Measurements from ENCODE around the gene RGS19. TPM values are rescaled to one million over a fixed set of nuclear protein-coding genes. Genes with fewer than 3 reads are reported as not detected.

Gene RGS19
- total RNA-seq, 2 experiments from 2014 or later, result 43.2 to 44.4 TPM

DNA sequence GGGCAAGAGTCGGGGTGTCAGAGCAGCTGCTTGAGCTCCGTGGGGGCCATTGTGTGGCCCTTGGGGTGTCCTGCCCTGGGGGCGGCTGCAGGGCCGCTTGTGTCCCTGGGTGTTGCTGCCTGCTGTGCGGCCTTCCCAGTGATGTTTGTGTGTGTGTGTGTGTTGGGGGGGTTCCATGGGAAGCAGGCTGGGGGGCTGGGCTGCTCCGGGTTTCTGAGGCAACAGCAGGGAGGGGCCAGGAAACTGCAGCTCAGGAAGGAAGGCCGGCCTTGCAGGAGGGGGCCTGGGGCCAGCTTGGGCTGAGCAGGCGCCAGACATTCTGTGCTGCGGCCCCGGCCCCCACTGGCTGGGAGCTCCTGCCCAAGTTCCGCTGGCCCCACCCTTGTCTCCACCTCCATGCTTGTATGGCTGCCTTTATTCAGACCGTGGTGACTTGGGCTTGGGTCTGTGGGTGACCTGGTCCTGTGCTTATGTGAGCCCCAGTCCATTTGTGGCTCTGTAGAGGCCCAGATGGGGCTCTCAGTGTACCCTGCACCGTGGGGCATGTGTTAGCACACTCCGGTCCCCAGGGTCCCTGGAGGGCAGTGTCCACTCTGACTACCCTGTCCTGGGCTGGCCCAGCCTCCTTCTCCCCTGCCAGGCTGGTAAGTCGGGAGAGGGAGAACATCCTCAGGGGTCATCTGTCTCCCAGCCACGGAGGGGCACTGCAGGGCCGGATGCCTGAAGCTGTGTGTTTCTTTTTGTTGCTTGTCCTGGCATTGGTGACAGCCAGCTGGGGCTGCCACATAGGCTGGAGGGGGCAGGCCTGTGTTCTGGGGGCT is 25.3 kb downstream of the RGS19 start:
- H3K27me3 Mint-ChIP-seq, result peaks cover 37% of the 10 kb centered on the region
- H3K27ac Mint-ChIP-seq, result no peak overlapping the region
- peaks cover 16% of the 10 kb centered on the region for H3K4me1 Mint-ChIP-seq (ENCODE audit: low read depth)
- POLR2A ChIA-PET, result interaction anchor here (1.0 kb wide), 1 partner anchor 8 kb away, joined by 3 read pairs; no protein-coding TSS in a partner anchor
- intact Hi-C loops (cut with micrococcal nuclease), result no loop called here
- H3K9me3 Mint-ChIP-seq, result no peaks in the 10 kb centered on the region
- no peak for DNase-seq
- CTCF ChIA-PET, result interaction anchor here (0.6 to 3.5 kb wide), 6 partner anchors 13 to 81 kb away, joined by 3 to 16 read pairs (median 4); partner anchors contain the start of gene LKAAEAR1
- no peak overlapping the region for H3K4me3 Mint-ChIP-seq
- no peaks in the 10 kb centered on the region for H3K36me3 Mint-ChIP-seq

GRCh38 chr20:64052987-64053840 is 26.1 kb downstream of the RGS19 start:
- CTCF ChIA-PET, result interaction anchor here (0.7 to 3.5 kb wide), 4 partner anchors 14 to 80 kb away, joined by 3 to 16 read pairs (median 4); partner anchors contain the start of gene LKAAEAR1
- no peaks in the 10 kb centered on the region for H3K36me3 Mint-ChIP-seq
- no peak for DNase-seq
- H3K4me3 Mint-ChIP-seq, result no peak overlapping the region
- H3K9me3 Mint-ChIP-seq, result no peaks in the 10 kb centered on the region
- intact Hi-C loops (cut with micrococcal nuclease), result no loop called here
- POLR2A ChIA-PET, result interaction anchor here (1.0 kb wide), 1 partner anchor 9 kb away, joined by 3 read pairs; no protein-coding TSS in a partner anchor
- H3K27me3 Mint-ChIP-seq, result peaks cover 39% of the 10 kb centered on the region
- H3K27ac Mint-ChIP-seq, result no peak overlapping the region
- H3K4me1 Mint-ChIP-seq (ENCODE audit: low read depth), result peaks cover 13% of the 10 kb centered on the region

DNA sequence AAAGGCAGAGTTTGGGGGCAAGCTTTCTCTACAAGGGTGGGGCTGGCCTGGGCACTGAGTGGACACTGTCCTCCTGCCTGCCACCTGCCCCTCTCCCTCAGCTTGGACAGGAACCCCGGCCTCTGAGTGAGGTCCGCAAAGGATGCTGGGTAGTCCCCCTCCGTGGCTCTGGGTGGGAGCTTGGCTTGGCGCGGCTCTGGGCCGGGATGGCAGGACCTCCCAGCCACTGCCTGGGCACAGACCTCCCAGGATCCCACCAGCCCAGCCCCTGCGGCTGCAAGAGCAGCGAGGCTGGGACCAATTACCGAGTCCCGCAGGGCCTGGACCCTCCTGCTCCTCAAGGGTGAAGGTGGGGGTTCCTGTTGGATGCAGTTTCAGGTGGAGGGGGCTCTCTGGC is 27.0 kb downstream of the RGS19 start:
- Mint-ChIP-seq H3K4me3 (no peak overlapping the region), H3K4me1 (ENCODE audit: low read depth) (peaks cover 6% of the 10 kb centered on the region), H3K27ac (no peak overlapping the region), H3K27me3 (peaks cover 44% of the 10 kb centered on the region), H3K9me3 (no peaks in the 10 kb centered on the region), H3K36me3 (no peaks in the 10 kb centered on the region)
- POLR2A ChIA-PET, result no interaction called here
- CTCF ChIA-PET, result interaction anchor here (3.5 kb wide), 1 partner anchor 13 kb away, joined by 16 read pairs; no protein-coding TSS in a partner anchor
- no peak for DNase-seq
- intact Hi-C loops (cut with micrococcal nuclease), result no loop called here

GRCh38 chr20:64051561-64052325 is 27.6 kb downstream of the RGS19 start:
- H3K27me3 Mint-ChIP-seq, result peaks cover 50% of the 10 kb centered on the region
- H3K4me1 Mint-ChIP-seq (ENCODE audit: low read depth), result peaks cover 2% of the 10 kb centered on the region
- no peaks in the 10 kb centered on the region for H3K36me3 Mint-ChIP-seq
- ChIA-PET POLR2A (no interaction called here), CTCF (interaction anchor here (3.5 kb wide), 1 partner anchor 13 kb away, joined by 16 read pairs; no protein-coding TSS in a partner anchor)
- intact Hi-C loops (cut with micrococcal nuclease), result no loop called here
- DNase-seq, result no peak
- H3K4me3 Mint-ChIP-seq, result no peak overlapping the region
- H3K27ac Mint-ChIP-seq, result no peak overlapping the region
- H3K9me3 Mint-ChIP-seq, result no peaks in the 10 kb centered on the region

DNA sequence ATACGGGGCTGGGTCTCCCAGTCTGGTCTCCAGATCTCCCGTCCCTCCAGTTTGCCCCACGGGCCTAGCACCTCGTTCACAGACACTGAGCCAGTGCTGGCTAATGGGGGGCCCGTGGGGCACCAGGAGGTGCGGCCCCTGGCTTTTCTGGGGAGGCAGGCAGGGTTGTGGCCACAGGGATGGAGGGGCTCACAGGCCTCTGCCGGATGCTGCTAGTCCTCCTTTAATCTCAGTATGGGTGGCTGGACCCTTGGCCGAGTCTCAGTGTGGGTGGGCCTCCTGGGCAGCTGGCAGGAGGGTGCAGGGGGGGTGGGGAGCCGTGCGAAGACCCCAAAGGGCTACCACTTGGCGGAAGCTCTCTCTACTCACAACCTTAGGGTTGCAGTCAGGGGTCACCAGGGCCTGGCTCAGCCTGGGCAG is 28.3 kb downstream of the RGS19 start:
- Mint-ChIP-seq H3K9me3 (no peaks in the 10 kb centered on the region), H3K36me3 (no peaks in the 10 kb centered on the region), H3K27ac (no peak overlapping the region), H3K4me1 (ENCODE audit: low read depth) (peaks cover 2% of the 10 kb centered on the region), H3K4me3 (no peak overlapping the region), H3K27me3 (peaks cover 55% of the 10 kb centered on the region)
- no peak for DNase-seq
- intact Hi-C loops (cut with micrococcal nuclease), result no loop called here
- ChIA-PET POLR2A (no interaction called here), CTCF (interaction anchor here (1.2 to 1.4 kb wide), 2 partner anchors 11 to 17 kb away, joined by 3 to 8 read pairs; no protein-coding TSS in a partner anchor)

DNA sequence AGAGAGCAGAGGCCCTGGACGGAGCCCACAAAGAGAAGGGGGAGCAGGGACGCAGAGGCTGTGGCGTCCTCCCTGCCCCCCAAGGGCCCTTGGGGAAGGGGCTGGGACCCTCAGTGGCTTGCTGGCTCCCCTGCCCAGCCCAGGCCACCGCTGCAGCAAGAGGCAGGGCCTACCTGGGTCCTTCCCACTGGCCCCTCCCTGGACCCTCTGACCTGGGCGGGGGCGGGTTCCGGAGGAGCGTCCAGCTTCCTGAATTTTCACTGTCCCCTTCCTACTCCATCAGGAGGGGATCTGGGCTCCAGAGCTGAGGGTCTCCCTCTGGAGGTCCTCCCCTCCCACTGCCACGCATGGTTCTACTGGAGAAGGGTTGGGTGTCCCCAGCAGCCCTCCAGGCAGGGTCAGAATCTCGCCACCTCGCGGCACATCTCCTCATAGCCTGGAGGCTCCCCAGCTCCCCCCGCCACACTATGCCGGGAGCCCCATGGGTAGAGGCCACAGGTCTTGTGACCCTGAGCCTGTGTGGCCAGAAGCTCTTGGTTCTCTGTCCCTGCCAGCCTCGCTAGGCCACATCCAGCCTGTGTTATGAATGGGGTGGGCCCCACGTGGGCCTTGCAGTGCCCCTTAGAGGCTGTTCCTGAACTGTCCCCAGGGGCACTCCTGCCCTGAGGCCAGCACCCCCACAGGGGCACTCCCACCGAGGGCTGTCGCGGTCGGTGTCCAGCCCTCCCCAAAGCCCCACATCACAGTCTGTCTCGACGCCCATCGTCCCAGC is 28.9 kb downstream of the RGS19 start:
- peaks cover 57% of the 10 kb centered on the region for H3K27me3 Mint-ChIP-seq

DNA sequence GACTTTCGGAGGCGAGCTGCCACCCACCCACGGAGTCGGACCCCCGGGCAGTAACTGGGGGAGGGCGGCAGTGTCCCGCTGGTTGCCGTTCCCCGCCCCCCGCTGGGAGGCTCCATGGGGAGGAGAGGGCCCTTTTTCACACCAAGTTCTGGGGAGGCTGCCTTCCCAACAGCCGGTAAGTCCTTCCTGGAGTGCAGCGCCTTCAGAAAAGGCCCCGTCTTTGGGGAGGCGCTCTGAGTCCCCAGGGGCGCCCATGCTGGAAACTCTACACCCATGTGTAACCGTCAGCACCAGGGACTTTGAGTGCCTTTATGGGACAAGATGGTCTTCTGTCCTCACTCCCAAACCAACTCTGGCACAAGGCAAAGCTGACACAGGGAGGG is 29.4 kb downstream of the RGS19 start:
- CTCF ChIA-PET, result interaction anchor here (1.4 kb wide), 1 partner anchor 9 kb away, joined by 8 read pairs; no protein-coding TSS in a partner anchor
- no peak overlapping the region for H3K4me3 Mint-ChIP-seq
- POLR2A ChIA-PET, result no interaction called here
- intact Hi-C loops (cut with micrococcal nuclease), result no loop called here
- DNase-seq, result no peak
- no peaks in the 10 kb centered on the region for H3K36me3 Mint-ChIP-seq
- no peaks in the 10 kb centered on the region for H3K9me3 Mint-ChIP-seq
- no peak overlapping the region for H3K27ac Mint-ChIP-seq
- H3K4me1 Mint-ChIP-seq (ENCODE audit: low read depth), result peaks cover 2% of the 10 kb centered on the region
- peaks cover 53% of the 10 kb centered on the region for H3K27me3 Mint-ChIP-seq

More for the DNA sequence above, 28.9 kb downstream of the RGS19 start:
- POLR2A ChIA-PET, result no interaction called here
- peaks cover 2% of the 10 kb centered on the region for H3K4me1 Mint-ChIP-seq (ENCODE audit: low read depth)
- no peak for DNase-seq
- CTCF ChIA-PET, result interaction anchor here (1.2 to 1.4 kb wide), 2 partner anchors 10 to 16 kb away, joined by 3 to 8 read pairs; no protein-coding TSS in a partner anchor
- no peak overlapping the region for H3K27ac Mint-ChIP-seq
- intact Hi-C loops (cut with micrococcal nuclease), result no loop called here
- H3K4me3 Mint-ChIP-seq, result no peak overlapping the region
- no peaks in the 10 kb centered on the region for H3K36me3 Mint-ChIP-seq
- no peaks in the 10 kb centered on the region for H3K9me3 Mint-ChIP-seq

DNA sequence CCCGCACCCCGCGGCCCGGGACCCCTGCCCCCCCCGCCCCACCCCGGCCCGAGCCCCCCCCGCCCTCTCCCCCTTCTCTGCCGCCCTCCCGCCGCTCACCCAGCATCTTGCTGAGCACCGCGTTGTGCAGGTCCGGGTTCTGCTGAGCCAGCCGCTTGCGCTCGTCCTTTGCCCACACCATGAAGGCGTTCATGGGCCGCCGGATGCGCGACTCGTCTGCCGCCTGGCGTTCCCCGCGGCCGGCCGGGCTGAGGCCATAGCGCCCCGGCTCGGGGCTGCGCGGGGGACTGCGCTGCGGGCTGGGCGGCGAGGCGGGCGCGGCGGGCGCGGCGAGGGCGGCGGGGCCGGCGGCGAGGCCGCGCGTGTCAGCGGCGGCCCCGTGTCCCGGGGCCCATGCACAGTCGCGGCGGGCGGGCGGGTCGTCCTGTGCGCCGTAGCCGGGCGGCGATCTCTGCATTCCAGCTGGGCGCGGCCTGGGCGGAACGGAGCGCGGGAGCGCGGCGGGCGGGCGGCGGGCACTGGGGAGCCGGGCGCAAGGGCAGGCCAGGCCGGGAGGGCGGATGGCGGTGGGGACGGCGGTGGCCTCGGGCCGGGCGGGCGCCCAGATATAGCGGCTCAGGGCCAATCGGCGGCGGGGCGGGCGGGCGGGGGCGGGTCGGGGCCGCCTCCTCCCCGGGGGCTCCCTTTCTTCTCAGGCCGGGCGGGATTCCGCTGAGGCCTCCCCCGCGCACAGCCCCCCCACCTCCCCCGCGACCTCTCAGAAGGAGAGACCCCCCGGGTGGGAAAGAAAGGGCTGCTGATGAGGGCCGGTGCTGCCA is 30.0 kb downstream of the RGS19 start, which contains the start of gene SOX18:
SOX18 (minus strand) TSS at position 580 of the 818 bp plus-strand sequence; CDS start at position 457, 123 bp downstream.
- no peak within 1 kb of the TSS for H3K4me3 Mint-ChIP-seq
- ChIA-PET POLR2A (no interaction called here), CTCF (interaction anchor here (0.8 to 1.0 kb wide), 3 partner anchors 8 to 11 kb away, joined by 3 to 5 read pairs (median 3); no protein-coding TSS in a partner anchor)
- intact Hi-C loops (cut with micrococcal nuclease), result no loop called here
- H3K9me3 Mint-ChIP-seq, result no peaks in the 10 kb centered on the region
- peaks cover 2% of the 10 kb centered on the region for H3K4me1 Mint-ChIP-seq (ENCODE audit: low read depth)
- no peak within 1 kb of the TSS for H3K27ac Mint-ChIP-seq
- peak; percentile 54 for DNase-seq
- no peaks in the 10 kb centered on the region for H3K36me3 Mint-ChIP-seq
- H3K27me3 Mint-ChIP-seq, result peaks cover 50% of the 10 kb centered on the region

DNA sequence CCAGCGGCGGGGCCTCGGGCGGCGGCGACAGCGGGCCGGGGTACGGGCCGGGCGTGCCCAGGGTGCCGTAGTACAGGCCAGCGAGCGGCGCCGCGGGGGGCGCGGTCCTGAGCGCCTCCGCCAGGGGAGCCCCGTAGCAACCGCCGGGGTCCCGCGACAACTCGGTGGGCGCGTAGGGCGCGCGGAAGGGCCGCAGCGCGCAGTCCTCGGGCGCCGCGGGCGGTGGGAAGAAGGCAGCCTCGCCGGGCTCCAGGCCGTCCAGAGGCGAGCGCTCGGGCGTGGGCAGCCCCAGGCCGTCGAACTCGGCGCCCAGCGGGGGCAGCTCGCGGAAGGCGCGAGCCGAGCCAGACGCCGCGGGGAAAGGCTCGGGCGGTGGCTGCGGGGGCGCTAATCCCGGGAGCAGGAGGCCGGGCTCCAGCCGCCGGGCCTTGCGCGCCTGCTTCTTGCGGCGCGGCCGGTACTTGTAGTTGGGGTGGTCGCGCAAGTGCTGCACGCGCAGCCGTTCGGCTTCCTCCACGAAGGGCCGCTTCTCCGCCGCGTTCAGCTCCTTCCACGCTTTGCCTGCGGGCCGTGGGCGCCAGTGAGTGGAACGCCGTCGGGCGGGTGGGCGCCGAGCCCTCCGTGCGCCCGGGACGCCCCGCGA is 30.8 kb downstream of the RGS19 start:
- no peaks in the 10 kb centered on the region for H3K9me3 Mint-ChIP-seq
- peaks cover 2% of the 10 kb centered on the region for H3K4me1 Mint-ChIP-seq (ENCODE audit: low read depth)
- intact Hi-C loops (cut with micrococcal nuclease), result no loop called here
- no peak for DNase-seq
- peaks cover 48% of the 10 kb centered on the region for H3K27me3 Mint-ChIP-seq
- H3K27ac Mint-ChIP-seq, result no peak overlapping the region
- H3K36me3 Mint-ChIP-seq, result no peaks in the 10 kb centered on the region
- ChIA-PET POLR2A (no interaction called here), CTCF (interaction anchor here (0.8 to 1.0 kb wide), 3 partner anchors 9 to 10 kb away, joined by 3 to 5 read pairs (median 3); no protein-coding TSS in a partner anchor)
- H3K4me3 Mint-ChIP-seq, result no peak overlapping the region

- Mint-ChIP-seq H3K4me1 (ENCODE audit: low read depth) (peaks cover 2% of the 10 kb centered on the region), H3K27ac (no peak overlapping the region), H3K27me3 (peaks cover 42% of the 10 kb centered on the region), H3K36me3 (no peaks in the 10 kb centered on the region), H3K9me3 (no peaks in the 10 kb centered on the region), H3K4me3 (no peak overlapping the region)
- CTCF ChIA-PET, result interaction anchor here (0.7 to 1.6 kb wide), 3 partner anchors 9 to 12 kb away, joined by 3 to 9 read pairs (median 5); no protein-coding TSS in a partner anchor
- intact Hi-C loops (cut with micrococcal nuclease), result no loop called here
- no peak for DNase-seq
- POLR2A ChIA-PET, result no interaction called here
Measured at GRCh38 chr20:64047968-64048401, 31.3 kb downstream of the RGS19 start.

All from activated CD4-positive, alpha-beta memory T cell treated with anti-CD3 and anti-CD28 coated beads for 36 hours (primary cell).